NCI-H128 (cell line): ENCODE data around the gene NAPEPLD.
"Not testable (repeated sequence)": the region's sequence is repeated elsewhere in the genome, so short reads cannot be mapped to it uniquely, and the experiment has no call there.

Source experiments
- DNase-seq: peaks from one replicate; lab custom pipeline; 2025; ENCODE audit not compliant: unreplicated experiment; lab: John Stamatoyannopoulos, UW

Gene NAPEPLD

GRCh38 chr7:103148994-103149807 lies at the start of gene NAPEPLD:
Gene NAPEPLD (minus strand): TSS chr7:103149099. CDS start chr7:103128776, 20,323 bp downstream.
- DNase-seq, result peak; percentile 84

- DNase-seq, result not testable (repeated sequence)
Measured at GRCh38 chr7:103198079-103198478, 49.2 kb upstream of the NAPEPLD start.

- DNase-seq, result not testable (repeated sequence)
Measured at GRCh38 chr7:103195364-103195763, 46.5 kb upstream of the NAPEPLD start.

GRCh38 chr7:103172415-103173146 lies 23.7 kb upstream of the NAPEPLD start:
- not testable (repeated sequence) for DNase-seq

GRCh38 chr7:103171695-103172414 lies 23.0 kb upstream of the NAPEPLD start:
- not testable (repeated sequence) for DNase-seq

GRCh38 chr7:103166921-103167544 lies 18.1 kb upstream of the NAPEPLD start:
- not testable (repeated sequence) for DNase-seq

GRCh38 chr7:103163087-103163825 lies 14.4 kb upstream of the NAPEPLD start:
- DNase-seq, result not testable (repeated sequence)

- DNase-seq, result not testable (repeated sequence)
Measured at GRCh38 chr7:103162641-103163040, 13.7 kb upstream of the NAPEPLD start.

- not testable (repeated sequence) for DNase-seq
Measured at GRCh38 chr7:103161998-103162616, 13.2 kb upstream of the NAPEPLD start.

GRCh38 chr7:103159072-103159471 lies 10.2 kb upstream of the NAPEPLD start:
- DNase-seq, result not testable (repeated sequence)

GRCh38 chr7:103155331-103156024 lies 6.6 kb upstream of the NAPEPLD start:
- DNase-seq, result not testable (repeated sequence)

- DNase-seq, result no peak
Measured at GRCh38 chr7:103154042-103154441, 5.1 kb upstream of the NAPEPLD start.

- DNase-seq, result not testable (repeated sequence)
Measured at GRCh38 chr7:103152744-103153617, 4.1 kb upstream of the NAPEPLD start.

- not testable (repeated sequence) for DNase-seq
Measured at GRCh38 chr7:103151993-103152676, 3.2 kb upstream of the NAPEPLD start.

- no peak for DNase-seq
Measured at GRCh38 chr7:103150192-103150591, 1.3 kb upstream of the NAPEPLD start.

- DNase-seq, result no peak
Measured at GRCh38 chr7:103149808-103150180, 895 bp upstream of the NAPEPLD start.

GRCh38 chr7:103148131-103148993 lies 537 bp downstream of the NAPEPLD start:
- no peak for DNase-seq
